HG02973 (cell line): ENCODE data around the gene PCID2.

Source experiments
- ATAC-seq: cut with Tn5 transposase; IDR thresholded peaks from one replicate; pipeline ENCODE4 v1.9.1; 2021; ENCODE audit warnings: moderate library complexity; ENCODE audit not compliant: unreplicated experiment

PCID2 gene

GRCh38 chr13:113220141-113220598 is 11.7 kb upstream of the PCID2 start:
- no peak for ATAC-seq

- no peak for ATAC-seq
These were observed 10.9 kb upstream of the PCID2 start for GRCh38 chr13:113219256-113219940.

GRCh38 chr13:113218586-113218985 is 10.1 kb upstream of the PCID2 start:
- no peak for ATAC-seq

DNA sequence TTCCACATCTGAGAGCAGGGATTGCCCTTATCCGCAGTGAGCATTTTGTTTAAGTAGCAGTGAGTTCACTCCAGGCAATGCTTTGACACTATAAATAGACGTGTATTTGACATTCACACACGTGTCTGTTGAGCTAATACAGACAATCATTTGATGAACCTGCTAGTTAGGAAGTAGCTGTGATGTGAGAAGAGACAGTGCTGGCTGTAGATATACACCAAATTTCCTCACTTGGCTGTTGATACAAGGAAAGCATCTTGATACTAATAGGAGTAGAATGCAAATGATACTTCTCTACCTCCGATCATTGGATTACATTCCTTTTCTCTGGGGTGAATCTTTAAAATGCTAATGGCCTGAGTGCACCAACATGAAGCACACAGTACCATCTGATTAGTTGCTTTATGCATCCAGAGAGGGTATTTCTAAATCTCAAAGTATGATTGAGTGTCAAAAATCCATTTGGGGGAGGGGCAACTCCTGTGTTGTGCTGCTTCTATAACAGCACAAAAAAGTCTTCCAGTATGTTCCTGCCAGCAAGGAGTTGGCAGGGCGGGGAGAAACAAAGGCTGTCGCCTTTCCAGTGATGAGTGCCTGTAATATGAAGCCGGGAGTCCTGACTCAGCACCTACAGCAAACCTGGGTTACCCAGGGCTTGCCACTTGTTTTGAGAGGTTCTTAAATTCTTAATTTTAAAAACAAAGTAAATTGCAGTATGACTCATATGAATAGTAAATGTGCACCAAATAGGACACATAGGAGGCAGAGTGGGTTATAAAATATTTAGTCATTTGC is 8.0 kb upstream of the PCID2 start:
- ATAC-seq, result no peak

- ATAC-seq, result no peak
These were observed 3.3 kb upstream of the PCID2 start for GRCh38 chr13:113211774-113212173.

DNA sequence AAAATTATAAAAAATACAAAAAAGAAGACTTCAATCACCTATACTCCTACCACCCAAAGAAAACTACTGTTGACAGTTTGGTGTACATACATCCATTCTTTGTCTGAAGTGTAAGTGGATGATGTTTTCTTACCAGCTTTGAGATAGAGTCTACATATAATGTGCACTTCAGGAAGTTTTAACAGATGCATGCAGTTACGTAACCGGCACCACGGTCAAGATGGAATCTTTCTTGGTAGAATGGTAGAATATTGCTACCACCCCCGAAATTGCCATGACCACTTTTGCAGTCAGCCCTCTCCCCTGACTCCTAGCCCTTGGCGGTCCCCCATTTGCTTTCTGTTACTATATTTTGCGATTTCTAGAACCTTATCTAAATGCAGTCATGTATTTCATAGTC is 2.4 kb upstream of the PCID2 start:
- ATAC-seq, result no peak

GRCh38 chr13:113209759-113210421 is 1.4 kb upstream of the PCID2 start:
- ATAC-seq, result peak; percentile 34

DNA sequence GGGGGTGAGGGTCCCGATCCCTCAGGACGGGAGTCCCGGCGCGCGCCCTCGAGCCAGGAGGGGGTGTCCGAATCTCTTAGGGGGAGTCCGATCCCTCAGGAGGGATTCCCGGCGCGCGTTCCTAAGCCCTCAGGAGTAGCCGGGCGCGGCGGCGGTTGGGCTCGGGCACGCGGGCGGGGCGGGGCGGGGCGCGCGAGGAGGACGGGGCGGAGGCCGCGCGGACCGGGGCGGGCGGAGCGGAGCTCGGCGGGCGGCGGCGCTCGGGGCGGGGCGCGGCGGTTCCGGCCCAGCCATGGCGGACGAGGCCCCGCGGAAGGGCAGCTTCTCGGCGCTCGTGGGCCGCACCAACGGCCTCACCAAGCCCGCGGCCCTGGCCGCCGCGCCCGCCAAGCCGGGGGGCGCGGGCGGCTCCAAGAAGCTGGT is 878 bp upstream of the PCID2 start, which contains the start of gene CUL4A:
TSS of gene CUL4A (plus strand) at position 278 of the 423 bp plus-strand sequence. CDS start at position 293, 15 bp downstream.
- peak; percentile 37 for ATAC-seq

DNA sequence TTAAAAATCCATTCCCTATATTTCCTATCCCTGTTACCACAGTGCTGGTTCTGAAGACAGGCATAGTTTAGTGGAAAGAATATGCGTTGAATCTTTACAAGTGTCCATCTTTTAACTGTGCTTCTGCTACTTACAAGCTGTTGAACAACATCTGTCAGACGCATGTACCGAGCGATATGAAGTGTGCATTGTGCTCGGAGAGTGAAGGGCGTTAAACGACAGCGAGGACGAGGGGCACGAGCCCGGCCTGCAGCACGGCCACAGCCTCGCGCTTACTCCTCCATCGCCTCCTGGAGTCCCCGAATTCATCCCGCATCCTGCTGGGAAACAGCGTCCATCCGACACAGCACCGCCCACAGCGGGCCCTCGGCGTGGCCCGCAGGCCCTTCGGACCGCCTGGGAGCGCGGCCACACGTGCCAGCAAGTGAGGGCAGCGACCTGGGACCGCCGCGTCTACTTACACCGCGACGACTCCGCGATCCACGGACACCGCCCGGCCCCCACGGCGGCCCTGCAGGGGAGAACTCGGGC is 514 bp downstream of the PCID2 start:
- ATAC-seq, result peak; percentile 9

GRCh38 chr13:113207460-113207859 is 1.0 kb downstream of the PCID2 start:
- no peak for ATAC-seq

GRCh38 chr13:113205428-113205931 is 3.0 kb downstream of the PCID2 start:
- no peak for ATAC-seq

DNA sequence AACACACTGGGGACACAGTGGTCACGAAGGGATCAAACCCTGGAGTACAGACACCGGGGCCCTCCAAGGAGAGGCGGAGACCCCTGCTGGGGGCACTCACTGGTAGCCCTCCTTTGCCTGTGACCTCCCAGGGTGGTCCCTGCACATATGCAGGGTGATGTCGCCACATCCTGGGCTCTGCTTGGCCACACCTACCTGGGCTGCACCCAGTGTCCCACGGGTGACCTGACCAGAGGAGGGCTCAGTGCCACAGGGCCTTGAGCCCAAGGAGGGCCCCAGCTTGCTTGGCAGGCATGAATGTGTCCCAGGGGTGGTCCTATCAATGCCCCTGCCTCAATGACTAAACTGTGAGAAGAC is 4.1 kb downstream of the PCID2 start:
- ATAC-seq, result no peak

DNA sequence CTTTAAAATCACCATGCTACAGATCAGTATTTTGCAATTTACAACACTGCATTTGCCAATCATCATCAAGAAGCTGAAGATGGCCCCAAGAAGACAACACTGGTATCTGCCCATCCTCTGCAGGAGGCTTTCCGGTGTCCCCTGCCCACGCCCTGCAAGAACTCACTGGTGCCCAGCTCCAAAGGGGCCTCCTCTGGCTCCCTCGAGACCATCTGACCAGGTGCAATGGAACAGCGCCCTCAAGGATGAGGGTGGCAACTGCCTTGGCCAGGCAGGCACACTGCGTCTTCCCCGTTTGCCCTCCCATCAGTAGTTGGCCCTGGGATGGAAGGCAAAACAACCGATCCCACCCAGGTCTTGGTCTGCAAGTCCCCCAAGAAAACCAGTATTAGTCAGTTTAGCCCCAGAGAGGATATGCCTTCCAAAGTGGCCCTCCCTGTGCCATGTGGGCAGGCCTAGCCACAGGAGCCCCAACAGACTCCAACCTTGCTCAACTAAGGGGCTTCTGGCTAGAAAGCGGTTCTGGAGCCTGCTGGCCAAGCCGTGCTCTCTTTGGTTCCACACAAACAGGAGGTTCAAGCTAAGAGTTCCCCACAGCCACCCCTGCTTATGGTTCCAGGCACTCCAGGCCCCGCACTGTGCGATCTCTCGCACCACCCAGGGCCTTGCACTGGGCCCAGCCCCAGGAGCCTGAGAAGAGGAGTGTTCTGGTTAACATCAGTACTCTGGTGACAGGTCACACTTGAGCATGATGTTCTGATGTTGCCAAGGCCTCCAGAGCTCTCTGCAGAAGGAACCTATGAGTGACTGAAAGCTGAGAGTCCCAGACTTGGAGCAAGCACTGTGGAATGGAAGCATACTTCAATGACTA is 4.7 kb downstream of the PCID2 start:
- ATAC-seq, result no peak

GRCh38 chr13:113202912-113203311 is 5.6 kb downstream of the PCID2 start:
- ATAC-seq, result no peak

DNA sequence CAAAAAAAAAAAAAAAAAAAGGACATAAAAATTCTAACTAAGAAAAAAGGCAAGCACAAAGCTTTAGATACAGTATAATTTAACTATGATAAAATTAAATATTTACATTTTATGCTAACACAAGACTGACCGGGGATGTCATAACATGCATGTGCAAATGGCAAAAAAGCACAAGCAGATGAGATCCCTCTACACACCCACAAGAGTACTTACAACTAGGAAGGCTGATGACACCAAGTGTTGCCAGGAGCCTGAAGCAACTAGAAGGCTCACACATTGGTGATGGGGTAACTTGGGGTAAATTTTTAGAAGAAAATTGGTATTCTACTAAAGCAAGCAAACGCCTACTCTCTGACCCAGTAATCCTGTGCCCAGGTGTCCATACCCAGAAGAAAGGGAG is 6.7 kb downstream of the PCID2 start:
- ATAC-seq, result no peak

DNA sequence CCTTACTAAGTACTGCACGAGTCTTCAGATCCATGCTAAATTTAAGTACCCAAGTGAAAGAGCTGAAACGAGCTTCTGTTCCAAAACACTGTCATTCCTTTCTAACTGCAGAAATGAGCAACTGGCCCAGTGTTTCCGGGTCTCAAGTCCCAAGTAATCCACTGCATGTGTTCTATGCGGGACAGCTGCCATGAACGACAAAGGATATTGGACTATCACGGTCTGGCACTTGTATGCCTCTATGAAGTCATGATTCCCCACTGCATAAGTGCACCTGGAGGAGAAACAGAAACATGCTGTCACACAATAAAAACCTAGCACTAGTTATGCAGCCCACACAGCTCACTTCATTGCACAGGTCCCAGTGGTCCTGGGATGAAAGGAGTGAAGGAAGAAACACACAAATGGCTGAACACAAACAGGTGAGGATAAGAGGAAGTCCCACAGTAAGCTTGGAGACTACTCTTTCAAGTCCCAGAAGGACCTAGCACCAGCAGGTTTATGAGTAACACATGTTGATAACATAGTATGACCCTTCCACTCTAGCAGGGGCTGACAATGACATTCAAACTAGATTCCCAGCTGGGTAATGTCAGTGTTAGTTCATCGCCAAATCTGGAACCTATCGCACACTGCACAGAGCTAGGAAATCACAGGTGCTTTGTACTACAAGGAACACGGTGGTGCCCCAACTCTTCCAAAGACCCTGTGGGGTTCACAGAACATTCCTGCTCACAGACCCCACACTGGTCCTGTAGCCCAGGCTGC is 11.3 kb downstream of the PCID2 start:
- no peak for ATAC-seq

DNA sequence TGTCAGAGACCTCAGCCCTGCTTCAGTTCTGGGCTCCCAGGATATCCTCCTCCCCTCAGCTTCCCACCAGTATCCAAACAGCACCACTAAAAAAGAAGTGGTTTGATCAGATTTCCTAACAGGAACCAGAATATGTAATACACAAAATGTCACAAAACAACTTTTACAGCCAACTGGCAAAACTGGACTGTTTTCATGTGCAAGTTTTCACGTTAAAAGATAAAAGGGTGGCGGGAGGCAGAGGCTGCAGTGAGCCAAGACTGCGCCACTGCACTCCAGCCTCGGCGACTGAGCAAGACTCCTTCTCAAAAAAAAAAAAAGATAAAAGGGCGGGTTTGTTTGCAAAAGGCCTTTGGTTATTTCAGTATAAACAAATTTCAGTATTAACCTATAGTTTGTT is 13.1 kb downstream of the PCID2 start:
- no peak for ATAC-seq

- no peak for ATAC-seq
These were observed 15.6 kb downstream of the PCID2 start for GRCh38 chr13:113192902-113193301.

GRCh38 chr13:113192279-113192678 is 16.2 kb downstream of the PCID2 start:
- no peak for ATAC-seq

GRCh38 chr13:113190181-113190580 is 18.3 kb downstream of the PCID2 start:
- no peak for ATAC-seq
